ENCODE results near the gene GASK1A.

The GASK1A gene

GRCh38 chr3:42988566-42988965 lies 9.5 kb downstream of the GASK1A start:
- Histone ChIP-seq H3K27ac (ENCODE audit: low read length) (no peak overlapping the region), H3K4me3 (ENCODE audit: low read length) (no peak overlapping the region), H2AFZ (ENCODE audit: low read depth, low read length) (no peak overlapping the region), H3K27me3 (ENCODE audit: low read depth, low read length) (peaks cover 6% of the 10 kb centered on the region), H4K20me1 (ENCODE audit: insufficient read depth, low read length) (no peaks in the 10 kb centered on the region), H3K4me1 (ENCODE audit: low read length) (no peaks in the 10 kb centered on the region), H3K79me2 (ENCODE audit: low read length) (no peaks in the 10 kb centered on the region), H3K9me3 (ENCODE audit: insufficient read depth, low read length) (no peaks in the 10 kb centered on the region), H3K4me2 (ENCODE audit: low read length) (no peak overlapping the region), H3K9ac (ENCODE audit: low read length) (no peak overlapping the region), H3K36me3 (replicated peaks; ENCODE audit: low read depth, low read length) (no peaks in the 10 kb centered on the region)
- no peak for TF ChIP-seq CTCF (IDR thresholded peaks at IDR 0.05; ENCODE audit: low read depth, low read length)
- no peak for TF ChIP-seq EZH2phosphoT487 (IDR thresholded peaks at IDR 0.05; ENCODE audit: low read depth)

GRCh38 chr3:42991341-42992315 lies 12.5 kb downstream of the GASK1A start:
- H3K27me3 ChIP-seq (ENCODE audit: low read depth, low read length), result peaks cover 6% of the 10 kb centered on the region
- no peak overlapping the region for H2AFZ ChIP-seq (ENCODE audit: low read depth, low read length)
- TF ChIP-seq CTCF (IDR thresholded peaks at IDR 0.05; ENCODE audit: low read depth, low read length) (no peak), EZH2phosphoT487 (IDR thresholded peaks at IDR 0.05; ENCODE audit: low read depth) (no peak)
- no peak overlapping the region for H3K27ac ChIP-seq (ENCODE audit: low read length)
- no peaks in the 10 kb centered on the region for H4K20me1 ChIP-seq (ENCODE audit: insufficient read depth, low read length)
- H3K4me2 ChIP-seq (ENCODE audit: low read length), result no peak overlapping the region
- H3K4me3 ChIP-seq (ENCODE audit: low read length), result no peak overlapping the region
- H3K9ac ChIP-seq (ENCODE audit: low read length), result no peak overlapping the region
- no peaks in the 10 kb centered on the region for H3K79me2 ChIP-seq (ENCODE audit: low read length)
- no peaks in the 10 kb centered on the region for H3K36me3 ChIP-seq (replicated peaks; ENCODE audit: low read depth, low read length)
- no peaks in the 10 kb centered on the region for H3K4me1 ChIP-seq (ENCODE audit: low read length)
- no peaks in the 10 kb centered on the region for H3K9me3 ChIP-seq (ENCODE audit: insufficient read depth, low read length)

GRCh38 chr3:42994595-42994994 lies 15.5 kb downstream of the GASK1A start:
- H3K79me2 ChIP-seq (ENCODE audit: low read length), result no peaks in the 10 kb centered on the region
- no peak overlapping the region for H3K4me2 ChIP-seq (ENCODE audit: low read length)
- no peak overlapping the region for H3K27ac ChIP-seq (ENCODE audit: low read length)
- no peak overlapping the region for H3K4me3 ChIP-seq (ENCODE audit: low read length)
- no peaks in the 10 kb centered on the region for H3K36me3 ChIP-seq (replicated peaks; ENCODE audit: low read depth, low read length)
- no peaks in the 10 kb centered on the region for H4K20me1 ChIP-seq (ENCODE audit: insufficient read depth, low read length)
- H2AFZ ChIP-seq (ENCODE audit: low read depth, low read length), result no peak overlapping the region
- no peaks in the 10 kb centered on the region for H3K27me3 ChIP-seq (ENCODE audit: low read depth, low read length)
- H3K9ac ChIP-seq (ENCODE audit: low read length), result no peak overlapping the region
- no peaks in the 10 kb centered on the region for H3K9me3 ChIP-seq (ENCODE audit: insufficient read depth, low read length)
- no peaks in the 10 kb centered on the region for H3K4me1 ChIP-seq (ENCODE audit: low read length)
- TF ChIP-seq CTCF (IDR thresholded peaks at IDR 0.05; ENCODE audit: low read depth, low read length), result no peak
- no peak for TF ChIP-seq EZH2phosphoT487 (IDR thresholded peaks at IDR 0.05; ENCODE audit: low read depth)

GRCh38 chr3:42996021-42996420 lies 16.9 kb downstream of the GASK1A start:
- H2AFZ ChIP-seq (ENCODE audit: low read depth, low read length), result no peak overlapping the region
- no peak overlapping the region for H3K9ac ChIP-seq (ENCODE audit: low read length)
- H3K4me3 ChIP-seq (ENCODE audit: low read length), result no peak overlapping the region
- no peak overlapping the region for H3K27ac ChIP-seq (ENCODE audit: low read length)
- no peaks in the 10 kb centered on the region for H3K4me1 ChIP-seq (ENCODE audit: low read length)
- no peaks in the 10 kb centered on the region for H4K20me1 ChIP-seq (ENCODE audit: insufficient read depth, low read length)
- H3K9me3 ChIP-seq (ENCODE audit: insufficient read depth, low read length), result no peaks in the 10 kb centered on the region
- no peak overlapping the region for H3K4me2 ChIP-seq (ENCODE audit: low read length)
- no peaks in the 10 kb centered on the region for H3K36me3 ChIP-seq (replicated peaks; ENCODE audit: low read depth, low read length)
- no peaks in the 10 kb centered on the region for H3K79me2 ChIP-seq (ENCODE audit: low read length)
- TF ChIP-seq EZH2phosphoT487 (IDR thresholded peaks at IDR 0.05; ENCODE audit: low read depth), result no peak
- TF ChIP-seq CTCF (IDR thresholded peaks at IDR 0.05; ENCODE audit: low read depth, low read length), result no peak
- H3K27me3 ChIP-seq (ENCODE audit: low read depth, low read length), result no peaks in the 10 kb centered on the region

Measured in OCI-LY3 (cell line).